Measurements from ENCODE around the gene ANO2.
"Not testable (repeated sequence)": the region's sequence is repeated elsewhere in the genome, so short reads cannot be mapped to it uniquely, and the experiment has no call there.

ANO2 gene

GRCh38 chr12:5915511-5915910, 29.5 kb downstream of the ANO2 start:
- no peak for DNase-seq

GRCh38 chr12:5914387-5915149, 30.5 kb downstream of the ANO2 start:
- DNase-seq, result no peak

GRCh38 chr12:5913387-5913786, 31.7 kb downstream of the ANO2 start:
- DNase-seq, result no peak

GRCh38 chr12:5912437-5913334, 32.4 kb downstream of the ANO2 start:
- no peak for DNase-seq

GRCh38 chr12:5912011-5912410, 33.0 kb downstream of the ANO2 start:
- DNase-seq, result no peak

- DNase-seq, result no peak
Observed at GRCh38 chr12:5910790-5911548, 34.1 kb downstream of the ANO2 start.

- no peak for DNase-seq
Observed at GRCh38 chr12:5909560-5909959, 35.5 kb downstream of the ANO2 start.

- DNase-seq, result no peak
Observed at GRCh38 chr12:5908251-5908650, 36.8 kb downstream of the ANO2 start.

GRCh38 chr12:5907807-5908206, 37.3 kb downstream of the ANO2 start:
- no peak for DNase-seq

GRCh38 chr12:5905757-5906156, 39.3 kb downstream of the ANO2 start:
- no peak for DNase-seq

GRCh38 chr12:5904969-5905368, 40.1 kb downstream of the ANO2 start:
- no peak for DNase-seq

- no peak for DNase-seq
Observed at GRCh38 chr12:5904441-5904840, 40.6 kb downstream of the ANO2 start.

- no peak for DNase-seq
Observed at GRCh38 chr12:5902736-5903135, 42.3 kb downstream of the ANO2 start.

- no peak for DNase-seq
Observed at GRCh38 chr12:5901416-5901815, 43.6 kb downstream of the ANO2 start.

- DNase-seq, result no peak
Observed at GRCh38 chr12:5900533-5901205, 44.4 kb downstream of the ANO2 start.

- no peak for DNase-seq
Observed at GRCh38 chr12:5900076-5900475, 45.0 kb downstream of the ANO2 start.

GRCh38 chr12:5899675-5900074, 45.4 kb downstream of the ANO2 start:
- no peak for DNase-seq

GRCh38 chr12:5898874-5899273, 46.2 kb downstream of the ANO2 start:
- DNase-seq, result no peak

- no peak for DNase-seq
Observed at GRCh38 chr12:5889381-5890047, 55.5 kb downstream of the ANO2 start.

GRCh38 chr12:5888816-5889315, 56.2 kb downstream of the ANO2 start:
- DNase-seq, result no peak

GRCh38 chr12:5887819-5888218, 57.2 kb downstream of the ANO2 start:
- not testable (repeated sequence) for DNase-seq

GRCh38 chr12:5884866-5885265, 60.2 kb downstream of the ANO2 start:
- no peak for DNase-seq
